ENCODE results near the gene OPALIN.

DNA sequence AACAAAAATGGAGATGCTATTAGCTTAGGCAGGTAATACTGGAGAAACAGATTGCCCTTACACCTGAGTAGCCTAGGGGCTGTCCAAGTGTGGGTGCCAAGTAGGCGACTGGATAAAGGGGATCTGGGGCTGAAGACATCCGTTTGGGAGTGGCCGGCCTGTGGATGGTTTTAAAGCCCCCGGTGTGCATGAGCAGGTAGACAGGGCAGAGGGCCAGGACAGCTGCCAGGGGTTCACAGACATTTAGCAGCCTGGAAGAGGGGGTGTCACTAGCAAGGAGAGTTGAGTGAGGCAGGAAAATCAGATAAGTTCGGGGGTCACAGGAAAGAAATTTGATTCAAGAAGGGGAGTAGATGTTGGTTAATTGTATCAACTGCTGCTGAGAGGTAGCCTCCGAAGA, 1.5 kb upstream of the OPALIN start:
- TF ChIP-seq, protein P1, sequence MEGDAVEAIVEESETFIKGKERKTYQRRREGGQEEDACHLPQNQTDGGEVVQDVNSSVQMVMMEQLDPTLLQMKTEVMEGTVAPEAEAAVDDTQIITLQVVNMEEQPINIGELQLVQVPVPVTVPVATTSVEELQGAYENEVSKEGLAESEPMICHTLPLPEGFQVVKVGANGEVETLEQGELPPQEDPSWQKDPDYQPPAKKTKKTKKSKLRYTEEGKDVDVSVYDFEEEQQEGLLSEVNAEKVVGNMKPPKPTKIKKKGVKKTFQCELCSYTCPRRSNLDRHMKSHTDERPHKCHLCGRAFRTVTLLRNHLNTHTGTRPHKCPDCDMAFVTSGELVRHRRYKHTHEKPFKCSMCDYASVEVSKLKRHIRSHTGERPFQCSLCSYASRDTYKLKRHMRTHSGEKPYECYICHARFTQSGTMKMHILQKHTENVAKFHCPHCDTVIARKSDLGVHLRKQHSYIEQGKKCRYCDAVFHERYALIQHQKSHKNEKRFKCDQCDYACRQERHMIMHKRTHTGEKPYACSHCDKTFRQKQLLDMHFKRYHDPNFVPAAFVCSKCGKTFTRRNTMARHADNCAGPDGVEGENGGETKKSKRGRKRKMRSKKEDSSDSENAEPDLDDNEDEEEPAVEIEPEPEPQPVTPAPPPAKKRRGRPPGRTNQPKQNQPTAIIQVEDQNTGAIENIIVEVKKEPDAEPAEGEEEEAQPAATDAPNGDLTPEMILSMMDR (conservative IDR thresholded peaks at IDR 0.05; ENCODE audit: low read length): no peak
- TF ChIP-seq EZH2phosphoT487 (IDR thresholded peaks at IDR 0.05; ENCODE audit: borderline replicate concordance): no peak
